HL-60/S4 (cell line): ENCODE results near the gene SCNM1.

Experiments used
- in situ Hi-C: fragments of 300-500 bp; cut with MboI; formaldehyde crosslinking; loops from 2 replicates; pipeline ENCODE4 v1.14.3; 2022; ENCODE audit warnings: low sequenced_read_pairs

The SCNM1 gene

GRCh38 chr1:151165738-151166504 is at the start of gene SCNM1, which contains the start of gene LYSMD1:
Gene SCNM1 (plus strand): TSS chr1:151166144. CDS start chr1:151166153, 9 bp downstream.
Gene LYSMD1 (minus strand): TSS chr1:151165902. CDS start chr1:151165258, 644 bp downstream.
- in situ Hi-C loops: no loop called here

GRCh38 chr1:151124763-151125403 is 41.1 kb upstream of the SCNM1 start:
- in situ Hi-C loops: no loop called here

- in situ Hi-C loops: no loop called here
These were observed 37.1 kb upstream of the SCNM1 start for GRCh38 chr1:151128800-151129199.

DNA sequence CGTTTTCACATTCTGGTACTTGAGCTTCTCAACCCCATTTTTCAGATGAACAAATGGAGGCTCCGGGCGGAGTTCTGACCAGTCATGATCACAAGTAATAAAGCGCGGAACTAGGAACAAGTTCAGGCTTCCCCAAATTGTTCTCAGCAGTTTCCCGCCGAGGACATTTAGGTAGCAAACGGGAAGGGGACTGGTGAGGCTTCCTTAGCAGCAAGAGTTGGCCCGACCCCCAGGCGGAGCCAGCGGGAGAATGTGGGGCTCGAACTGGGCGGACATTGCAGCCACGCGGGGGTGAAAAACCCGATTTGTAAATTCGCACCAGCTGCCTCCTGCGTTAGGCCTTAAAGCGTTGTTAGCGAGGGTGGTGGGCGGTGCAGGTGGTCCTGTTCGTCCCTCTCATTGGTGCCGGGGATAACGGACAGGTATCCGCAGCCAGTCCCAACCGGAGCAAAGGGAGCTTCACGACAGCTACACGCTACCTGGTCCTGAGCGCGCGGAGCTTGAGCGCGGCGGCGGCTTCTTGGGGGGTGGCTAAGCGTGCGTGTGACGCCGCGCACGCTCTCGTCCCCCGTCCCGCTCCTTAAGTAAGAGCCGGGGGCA is 34.9 kb upstream of the SCNM1 start:
- in situ Hi-C loops: no loop called here

GRCh38 chr1:151131701-151132334 is 34.1 kb upstream of the SCNM1 start:
- in situ Hi-C loops: no loop called here

GRCh38 chr1:151132335-151133017 is 33.5 kb upstream of the SCNM1 start:
- in situ Hi-C loops: no loop called here

DNA sequence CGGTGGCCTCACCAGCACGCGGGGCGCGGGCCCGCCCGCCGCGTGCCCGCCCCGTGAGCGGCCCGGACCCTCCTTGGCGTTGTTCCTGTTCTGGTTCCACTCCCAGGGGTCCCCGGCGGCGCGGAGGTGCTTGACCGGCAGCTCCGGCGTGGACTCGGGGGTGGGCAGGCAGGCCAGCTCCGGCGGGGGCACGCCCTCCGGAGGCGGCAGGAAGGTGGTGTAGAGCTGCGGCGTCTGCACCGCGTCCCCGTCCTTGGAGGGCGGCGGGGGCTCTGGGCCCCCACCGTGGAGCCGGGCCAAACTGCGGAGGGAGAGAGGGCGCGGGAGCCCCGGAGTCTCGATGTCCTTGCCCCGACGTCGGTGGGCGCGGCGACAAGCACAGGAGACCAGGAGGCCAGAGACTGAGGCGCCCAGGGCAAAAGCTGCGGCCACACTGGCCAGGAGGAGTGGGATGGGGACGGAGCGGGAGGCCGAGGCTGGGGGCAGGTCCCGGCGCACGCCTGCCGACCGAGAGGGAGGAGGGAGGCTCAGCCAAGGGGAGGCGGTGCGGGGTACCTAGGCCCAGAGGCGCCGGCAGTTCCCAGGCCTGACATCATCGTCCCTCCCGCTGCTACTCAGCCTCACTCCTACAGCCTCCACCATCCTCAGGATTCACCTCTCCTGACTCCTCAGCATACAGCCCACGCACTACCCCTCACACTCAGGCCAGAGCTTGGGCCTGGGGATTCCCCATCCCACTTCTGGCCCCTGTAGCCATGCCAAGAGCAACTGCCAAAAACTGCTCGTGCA is 32.7 kb upstream of the SCNM1 start:
- in situ Hi-C loops: no loop called here

DNA sequence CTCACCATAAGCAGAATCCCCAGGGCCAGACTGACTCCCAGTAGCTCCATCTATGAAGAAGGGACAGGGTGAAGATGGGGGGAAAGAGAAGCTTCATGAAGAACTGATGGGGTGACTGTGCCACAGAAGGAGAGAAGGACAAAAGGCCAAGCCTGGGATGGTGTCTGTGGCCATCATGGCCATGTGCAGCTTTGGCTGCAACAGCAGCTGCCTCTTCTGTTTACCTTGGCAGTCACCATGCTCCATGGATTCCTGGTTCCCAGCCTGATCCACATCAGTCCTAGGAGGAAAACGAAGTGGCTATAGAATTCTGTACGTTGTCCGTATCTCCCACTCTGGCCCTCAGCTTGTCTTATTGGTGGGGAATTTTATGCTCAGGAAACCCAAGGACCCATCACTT is 31.5 kb upstream of the SCNM1 start:
- in situ Hi-C loops: no loop called here

GRCh38 chr1:151134991-151135390 is 31.0 kb upstream of the SCNM1 start:
- in situ Hi-C loops: no loop called here

DNA sequence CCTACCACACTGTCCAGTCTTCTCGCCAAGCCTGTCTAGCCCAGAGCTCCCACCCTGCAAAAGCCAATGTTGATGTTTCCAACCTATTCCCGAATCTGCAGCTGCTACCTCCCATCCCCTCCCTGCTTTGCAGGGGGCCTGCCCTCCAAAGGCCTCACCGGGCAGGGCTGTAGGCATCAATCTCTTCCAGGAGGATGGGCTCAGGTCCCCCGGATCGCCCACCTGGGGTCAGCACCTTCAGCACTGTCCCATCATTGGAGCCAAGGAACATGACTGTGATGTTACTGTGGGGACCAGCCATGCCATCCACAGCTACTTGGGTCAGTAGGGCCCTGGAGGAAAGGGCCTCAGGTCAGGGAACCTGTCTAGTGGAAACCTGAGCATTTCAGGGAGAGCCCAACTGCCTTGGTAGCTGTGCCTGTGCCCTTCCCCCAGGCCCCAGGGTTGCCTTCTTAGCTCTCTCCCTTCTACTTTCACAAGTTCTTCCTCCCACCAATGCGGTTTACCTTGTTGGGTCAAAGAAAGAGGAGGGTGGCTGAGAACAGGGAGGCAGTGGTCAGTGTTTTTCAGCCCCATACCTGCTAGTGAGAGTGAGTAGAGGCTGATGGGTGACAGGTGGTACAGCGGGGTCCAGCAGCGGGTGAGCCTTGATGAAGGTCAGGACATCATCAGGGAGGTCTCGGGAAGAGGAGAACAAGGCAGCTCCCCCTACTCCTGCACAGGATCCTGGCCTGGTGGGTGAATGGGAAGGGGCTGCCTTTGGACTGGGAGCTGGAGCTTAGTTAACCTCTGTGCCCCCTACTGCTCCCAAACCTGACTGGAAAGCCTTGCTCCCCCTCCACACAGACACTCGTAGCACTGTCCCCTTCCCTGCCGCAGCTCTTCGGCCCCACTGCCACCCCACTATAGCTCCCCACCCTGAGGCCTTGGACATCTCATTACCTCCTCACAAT is 30.2 kb upstream of the SCNM1 start:
- in situ Hi-C loops: no loop called here

- in situ Hi-C loops: no loop called here
These were observed 28.2 kb upstream of the SCNM1 start for GRCh38 chr1:151137789-151138188.

GRCh38 chr1:151142411-151143056 is 23.4 kb upstream of the SCNM1 start:
- in situ Hi-C loops: no loop called here

GRCh38 chr1:151143057-151143435 is 22.9 kb upstream of the SCNM1 start:
- in situ Hi-C loops: no loop called here

DNA sequence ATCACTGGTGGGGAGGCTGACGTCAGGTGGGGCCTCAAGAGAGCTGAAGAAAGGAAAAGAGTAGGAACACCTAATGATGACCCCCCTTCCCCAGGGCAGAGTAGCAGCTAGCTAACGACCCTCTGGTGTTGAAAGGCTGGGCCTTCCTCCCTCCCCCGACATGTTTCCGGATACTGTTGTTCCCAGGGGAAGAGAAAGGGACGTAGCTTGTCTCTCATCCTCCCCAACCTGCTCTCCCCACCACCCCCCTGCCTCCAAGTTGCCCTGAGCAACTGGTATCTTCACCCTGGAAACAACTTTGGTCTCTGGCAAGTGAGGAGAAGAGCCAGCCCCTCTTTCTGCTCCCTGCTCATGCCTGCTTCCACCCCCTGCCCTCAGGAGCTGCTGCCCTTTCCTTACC is 22.0 kb upstream of the SCNM1 start:
- in situ Hi-C loops: no loop called here

- in situ Hi-C loops: no loop called here
These were observed 21.3 kb upstream of the SCNM1 start for GRCh38 chr1:151144474-151145303.

DNA sequence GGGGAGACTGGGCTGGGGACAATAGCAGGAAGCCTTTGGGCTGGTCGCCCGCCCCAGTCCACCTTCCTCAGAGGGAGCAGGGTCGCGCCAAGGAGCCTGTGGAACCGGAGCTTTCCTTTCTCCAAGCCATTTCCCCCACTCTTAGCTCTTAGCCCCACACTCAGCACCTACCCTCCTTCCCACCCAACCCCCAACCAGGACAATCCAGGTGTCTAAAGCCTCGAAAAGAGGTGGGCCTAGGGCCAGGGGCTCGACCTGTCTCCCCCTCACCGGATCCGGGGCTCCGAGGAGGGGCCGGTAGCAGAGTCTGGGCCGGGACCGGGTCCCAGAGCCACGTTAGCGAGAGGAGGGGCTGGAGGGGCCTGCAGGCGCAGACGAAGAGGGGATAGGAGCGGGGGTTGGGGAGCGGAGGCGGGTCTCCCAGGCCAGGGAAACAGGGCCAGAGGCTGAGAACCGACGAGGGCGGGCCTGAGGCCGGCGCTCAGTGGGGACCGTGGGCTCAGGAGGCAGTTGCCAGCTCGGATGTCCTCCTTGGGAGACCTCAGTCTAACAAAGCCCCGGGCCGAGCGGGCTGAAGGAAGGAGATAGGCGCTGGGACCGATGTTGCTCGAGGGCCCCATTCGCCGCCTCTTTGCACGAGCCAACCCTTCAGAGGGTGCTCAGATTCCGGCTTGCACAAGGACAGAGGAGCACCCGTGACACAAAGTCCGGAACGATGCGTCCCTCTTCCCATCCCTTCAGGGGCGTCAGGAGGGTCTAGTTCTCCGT is 20.5 kb upstream of the SCNM1 start:
- in situ Hi-C loops: no loop called here

GRCh38 chr1:151146072-151146411 is 19.9 kb upstream of the SCNM1 start:
- in situ Hi-C loops: no loop called here
